H1 (cell line): Measurements from ENCODE around the gene NLRC3.

ENCODE experiments used
- CTCF ChIP-seq, 3 experiments: IDR thresholded peaks; 1 replicate in 2 of 3; 2 replicates in 1 of 3; pipeline versions ENCODE4 v1.5.1 to v1.6.1; 2011; ENCODE audit warnings: low read length in 3 of 3, mild to moderate bottlenecking in 3 of 3, inconsistent platforms in 2 of 3, low read depth in 1 of 3, moderate library complexity in 1 of 3; ENCODE audit not compliant: insufficient read depth in 1 of 3; ENCODE audit errors: control extremely low read depth in 1 of 3
- EP300 ChIP-seq, 2 experiments: IDR thresholded peaks; 1 replicate in 1 of 2; 2 replicates in 1 of 2; pipeline ENCODE4 v1.6.1; 2011 to 2012; ENCODE audit warnings: low read depth in 2 of 2, low read length in 2 of 2, mild to moderate bottlenecking in 2 of 2, borderline replicate concordance in 1 of 2, inconsistent platforms in 1 of 2, moderate library complexity in 1 of 2
- POLR2AphosphoS5 ChIP-seq: IDR thresholded peaks from 2 replicates; pipeline ENCODE4 v1.6.1; 2011; ENCODE audit warnings: low read depth, low read length

GRCh38 chr16:3564889-3565141, 12.4 kb downstream of the NLRC3 start:
- no peak for TF ChIP-seq POLR2AphosphoS5
- no peak for TF ChIP-seq EP300 (IDR thresholded peaks at IDR 0.05; ENCODE audit: borderline replicate concordance in 1 of 2, low read depth in 2 of 2, low read length in 2 of 2)
- TF ChIP-seq CTCF (IDR thresholded peaks at IDR 0.05; ENCODE audit: control extremely low read depth in 1 of 3, insufficient read depth in 1 of 3, low read depth in 1 of 3, low read length in 3 of 3): no peak
